Testis (tissue), 2 donors: ENCODE measurements around the gene TTLL11.

Experiments used
- POLR2A ChIP-seq: fragments of 450-650 bp; IDR thresholded peaks from one replicate; pipeline ENCODE4 v1.6.1; 2017; ENCODE audit warnings: antibody characterized with exemption, mild to moderate bottlenecking, moderate library complexity
- TF ChIP-seq, protein P1 (sequence below), 3 experiments: fragments of 450-650 bp in 2 of 3; fragments of 200-600 bp in 1 of 3; sonication (generic) in 1 of 3; IDR thresholded peaks; one replicate each; pipeline ENCODE4 v1.5.1; 2016 to 2019; ENCODE audit warnings: antibody characterized with exemption in 3 of 3, mild to moderate bottlenecking in 2 of 3, moderate library complexity in 1 of 3

DNA sequence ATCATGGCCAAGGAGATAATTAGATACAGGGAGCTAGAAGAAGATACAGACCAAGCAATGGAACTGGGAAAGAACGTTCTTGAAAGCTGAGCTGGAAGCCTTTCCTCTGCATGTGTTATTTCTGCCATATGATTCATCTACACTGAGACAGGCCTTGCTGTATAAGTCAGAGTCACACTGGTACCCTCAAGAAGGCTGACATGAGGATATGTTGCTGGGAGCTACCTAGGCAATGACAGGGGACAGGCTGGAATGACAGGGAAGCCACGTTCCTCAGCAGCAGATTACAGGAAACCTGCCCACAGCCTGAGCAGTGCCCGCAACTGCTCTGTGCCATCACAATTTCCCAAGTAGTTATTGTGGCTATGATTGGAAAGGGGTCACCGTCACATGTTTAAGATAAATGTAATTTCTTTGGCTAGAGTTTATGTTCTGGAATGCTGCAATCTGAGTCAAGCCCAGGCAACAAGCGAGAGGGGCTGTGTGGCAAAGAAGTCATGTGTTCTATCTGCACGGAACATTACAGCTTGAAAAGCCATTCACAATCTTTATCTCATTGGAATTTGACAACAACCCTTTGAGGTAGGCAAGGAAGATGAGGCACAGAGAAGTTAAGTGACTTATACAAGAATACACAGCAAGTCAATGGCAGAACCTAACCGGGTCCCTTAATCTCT lies 108.2 kb downstream of the TTLL11 start:
- TF ChIP-seq, protein P1, sequence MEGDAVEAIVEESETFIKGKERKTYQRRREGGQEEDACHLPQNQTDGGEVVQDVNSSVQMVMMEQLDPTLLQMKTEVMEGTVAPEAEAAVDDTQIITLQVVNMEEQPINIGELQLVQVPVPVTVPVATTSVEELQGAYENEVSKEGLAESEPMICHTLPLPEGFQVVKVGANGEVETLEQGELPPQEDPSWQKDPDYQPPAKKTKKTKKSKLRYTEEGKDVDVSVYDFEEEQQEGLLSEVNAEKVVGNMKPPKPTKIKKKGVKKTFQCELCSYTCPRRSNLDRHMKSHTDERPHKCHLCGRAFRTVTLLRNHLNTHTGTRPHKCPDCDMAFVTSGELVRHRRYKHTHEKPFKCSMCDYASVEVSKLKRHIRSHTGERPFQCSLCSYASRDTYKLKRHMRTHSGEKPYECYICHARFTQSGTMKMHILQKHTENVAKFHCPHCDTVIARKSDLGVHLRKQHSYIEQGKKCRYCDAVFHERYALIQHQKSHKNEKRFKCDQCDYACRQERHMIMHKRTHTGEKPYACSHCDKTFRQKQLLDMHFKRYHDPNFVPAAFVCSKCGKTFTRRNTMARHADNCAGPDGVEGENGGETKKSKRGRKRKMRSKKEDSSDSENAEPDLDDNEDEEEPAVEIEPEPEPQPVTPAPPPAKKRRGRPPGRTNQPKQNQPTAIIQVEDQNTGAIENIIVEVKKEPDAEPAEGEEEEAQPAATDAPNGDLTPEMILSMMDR (IDR thresholded peaks at IDR 0.05), result no peak
- TF ChIP-seq POLR2A, result no peak
